ENCODE data around the gene SUSD6.
"Not testable (repeated sequence)": the region's sequence is repeated elsewhere in the genome, so short reads cannot be mapped to it uniquely, and the experiment has no call there.

Gene SUSD6

DNA sequence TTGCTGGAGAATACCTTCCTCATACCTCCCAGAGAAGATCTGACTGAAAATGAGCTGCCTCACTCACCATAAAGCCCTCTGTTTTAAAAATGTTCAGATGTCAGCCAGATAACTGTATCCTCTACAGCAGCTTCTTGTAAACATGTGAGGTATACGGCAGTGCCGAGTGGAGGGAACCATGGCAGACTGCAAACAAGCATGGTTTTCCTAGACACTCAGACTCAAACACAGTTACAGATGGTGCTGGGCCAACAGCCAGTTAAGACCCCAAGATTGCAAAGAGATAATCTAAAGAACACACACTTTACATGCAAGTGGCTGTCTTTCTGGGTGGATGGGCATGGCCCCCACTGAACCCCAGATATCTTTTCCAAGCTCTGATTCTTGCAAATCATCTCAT lies 20.1 kb upstream of the SUSD6 start:
- DNase-seq (ENCODE audit: low read depth in 2 of 2), result no peak

DNA sequence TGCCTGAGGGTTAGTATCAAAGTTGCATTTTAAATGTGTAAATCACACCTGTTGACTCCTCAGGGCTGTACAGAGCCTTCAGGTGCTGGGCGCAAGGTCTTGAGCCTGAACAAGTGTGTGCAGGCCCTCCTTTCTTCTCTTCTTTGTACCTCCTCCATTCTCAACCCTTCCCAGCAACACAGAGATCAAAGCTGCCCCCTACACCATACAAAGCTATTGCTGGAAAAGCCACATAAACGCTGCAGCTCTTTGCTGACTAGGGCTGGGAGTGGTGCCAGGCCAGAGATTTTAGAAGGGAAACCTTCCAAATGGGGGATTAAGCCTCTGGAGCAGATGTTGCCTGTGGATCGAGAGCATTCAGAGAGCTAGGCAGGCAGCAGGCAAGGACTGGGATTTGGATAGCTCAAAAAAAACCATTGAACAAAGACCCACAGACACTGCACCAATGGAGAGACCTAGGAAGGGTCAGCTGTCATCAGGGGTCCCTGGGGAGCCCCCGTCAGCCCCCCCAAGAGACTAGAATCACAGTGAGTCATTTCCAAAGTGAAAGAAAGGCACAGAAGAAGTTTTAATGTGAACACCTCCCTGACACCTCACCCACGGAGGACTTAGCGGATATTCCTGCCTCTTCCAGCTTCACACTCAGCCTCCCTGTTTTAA lies 18.2 kb upstream of the SUSD6 start:
- DNase-seq (ENCODE audit: low read depth in 2 of 2), result no peak

DNA sequence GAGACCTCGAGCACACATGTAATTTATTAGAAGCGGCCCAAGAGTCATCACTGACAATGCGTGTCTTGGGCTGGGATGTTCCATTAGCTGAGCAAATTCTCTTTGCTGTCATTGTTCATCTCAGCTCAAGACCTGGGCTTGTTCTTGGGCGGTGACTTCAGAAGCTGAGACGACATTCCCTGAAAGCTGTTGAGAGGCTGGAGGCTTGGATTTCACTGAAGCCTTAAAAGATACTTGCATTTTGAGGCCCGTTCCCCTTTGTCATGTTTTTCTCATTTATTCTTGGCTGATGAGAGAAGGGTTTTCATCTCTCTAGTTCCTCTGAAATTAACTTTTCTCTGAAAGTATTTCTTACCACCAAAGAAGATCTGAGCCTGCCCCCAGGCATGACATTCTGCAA lies 16.6 kb upstream of the SUSD6 start:
- no peak for DNase-seq (ENCODE audit: low read depth in 2 of 2)

DNA sequence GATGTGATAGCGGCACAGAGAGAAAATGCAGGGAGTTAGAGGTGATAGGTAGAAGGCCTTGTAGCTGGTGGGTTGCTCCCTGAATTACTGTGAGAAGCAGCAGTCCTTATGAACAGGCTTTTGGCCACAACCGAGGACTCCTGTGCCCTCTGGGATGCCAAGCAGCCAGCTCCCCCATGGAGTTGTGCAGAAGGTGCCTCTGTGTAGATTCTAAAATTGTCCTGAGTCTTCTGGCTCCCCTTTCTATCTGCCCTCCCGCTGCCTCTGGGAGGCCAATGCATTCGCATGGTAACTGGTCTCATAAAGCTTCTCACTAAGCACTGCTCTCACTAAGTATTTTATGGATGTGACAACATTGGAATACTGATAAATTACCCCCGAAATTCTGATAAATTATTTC lies 16.1 kb upstream of the SUSD6 start:
- no peak for DNase-seq (ENCODE audit: low read depth in 2 of 2)

DNA sequence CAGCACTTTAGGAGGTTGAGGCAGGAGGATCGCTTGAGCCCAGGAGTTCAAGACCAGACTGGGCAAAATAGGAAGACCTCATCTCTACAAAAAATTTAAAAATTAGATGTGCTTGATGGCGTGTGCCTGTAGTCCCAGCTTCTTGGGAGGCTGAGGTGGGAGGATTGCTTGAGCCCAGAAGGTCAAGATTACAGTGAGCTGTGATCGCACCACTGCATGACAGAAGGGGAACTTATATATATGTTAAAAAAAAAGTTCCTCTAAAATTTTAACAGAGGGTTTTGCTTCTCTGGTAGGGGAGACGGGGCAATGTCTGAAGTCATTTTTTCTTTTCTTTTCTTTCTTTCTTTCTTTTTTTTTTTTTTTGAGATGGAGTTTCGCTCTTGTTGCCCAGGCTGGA lies 12.0 kb upstream of the SUSD6 start:
- DNase-seq (ENCODE audit: low read depth in 2 of 2), result not testable (repeated sequence)

DNA sequence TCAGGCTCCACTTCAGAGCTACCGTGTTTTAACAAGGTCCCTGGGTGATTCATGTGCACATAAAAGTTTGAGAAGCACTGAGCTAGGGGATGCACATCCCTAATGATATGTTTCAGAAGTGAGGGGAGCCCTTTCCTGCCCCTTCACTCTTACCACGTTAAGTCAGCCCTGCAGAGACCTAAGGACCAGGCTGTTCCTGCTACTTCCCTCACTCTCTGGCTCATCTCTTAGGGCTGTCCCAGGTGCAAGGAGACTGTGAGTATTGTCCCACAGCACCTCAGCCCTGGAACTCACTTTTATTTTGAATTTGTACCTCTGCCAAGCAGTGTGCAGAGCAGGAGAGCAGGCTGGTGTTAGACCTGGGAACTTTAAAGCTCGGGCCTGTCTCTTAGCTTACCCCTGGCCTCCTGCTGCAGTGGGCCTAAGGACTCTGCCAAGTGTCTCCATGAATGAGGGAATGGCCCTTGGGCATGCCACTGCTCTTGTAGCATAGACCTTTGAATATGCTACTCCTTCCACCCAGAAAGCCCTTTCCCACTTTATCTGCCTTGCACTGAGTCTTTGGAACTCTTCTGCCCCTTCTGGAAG lies 11.0 kb upstream of the SUSD6 start:
- no peak for DNase-seq (ENCODE audit: low read depth in 2 of 2)

DNA sequence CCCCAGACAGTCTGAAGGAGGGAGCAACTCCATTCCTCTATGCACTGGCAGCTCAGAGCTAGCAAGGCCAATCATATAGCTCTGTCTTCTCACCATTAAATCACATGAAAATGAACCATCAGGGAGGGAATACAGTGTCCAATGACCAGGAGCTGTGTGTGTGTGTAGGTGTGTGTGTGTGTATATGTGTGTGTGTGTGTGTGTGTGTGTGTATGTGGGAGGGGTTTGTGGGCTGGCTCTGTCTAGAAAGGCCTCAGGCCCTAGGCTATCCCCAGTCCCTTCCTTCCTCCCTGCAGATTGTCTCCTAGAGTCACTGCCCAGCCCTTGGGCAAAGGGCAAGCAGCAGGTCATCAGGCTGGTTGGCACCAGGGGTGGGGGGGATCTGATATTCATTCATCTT lies 5.7 kb upstream of the SUSD6 start:
- DNase-seq (ENCODE audit: low read depth in 2 of 2), result no peak

DNA sequence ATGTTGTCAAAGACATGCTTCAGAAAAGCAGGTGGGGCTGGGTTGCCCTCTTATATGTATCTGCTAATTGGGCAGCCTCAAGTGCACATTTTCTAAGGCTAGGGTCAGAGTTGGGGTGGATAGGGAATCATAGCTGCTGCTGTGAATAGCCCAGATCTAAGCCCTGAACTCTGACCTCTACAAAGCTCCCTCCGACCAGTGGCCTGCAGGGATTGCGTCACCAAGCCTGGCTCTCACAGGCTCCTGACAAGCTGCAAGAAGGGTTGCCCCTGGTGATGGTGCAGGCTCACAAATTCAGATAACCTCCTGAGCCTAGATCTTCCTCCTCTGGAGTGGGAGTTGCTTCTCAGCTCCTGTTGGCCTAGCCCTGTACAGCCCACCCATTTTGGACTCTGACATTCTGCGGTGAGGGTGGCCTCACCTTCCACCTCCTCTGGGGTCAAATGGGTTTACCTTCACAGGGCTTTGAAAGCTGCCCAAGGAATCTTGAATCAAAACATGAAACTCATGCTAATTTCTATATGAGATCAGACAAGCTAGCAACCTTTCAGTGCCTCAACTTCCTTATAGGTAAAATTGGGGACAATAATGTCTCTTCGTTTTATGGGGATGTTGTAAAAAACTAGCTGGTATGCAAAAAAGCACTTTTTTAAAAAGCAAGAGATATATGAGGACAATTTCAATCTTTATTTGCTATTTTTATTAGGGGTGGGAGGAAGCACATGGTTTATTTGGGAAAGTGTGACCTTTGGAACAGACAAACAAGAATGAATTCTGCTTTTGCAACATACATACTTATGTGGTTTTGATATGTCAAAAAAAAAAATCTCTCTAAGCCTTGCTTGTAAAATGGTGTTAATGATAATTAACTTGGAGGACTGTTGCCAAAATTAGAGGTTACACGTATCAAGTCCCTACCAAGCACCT lies 4.9 kb upstream of the SUSD6 start:
- DNase-seq (ENCODE audit: low read depth in 2 of 2), result no peak

DNA sequence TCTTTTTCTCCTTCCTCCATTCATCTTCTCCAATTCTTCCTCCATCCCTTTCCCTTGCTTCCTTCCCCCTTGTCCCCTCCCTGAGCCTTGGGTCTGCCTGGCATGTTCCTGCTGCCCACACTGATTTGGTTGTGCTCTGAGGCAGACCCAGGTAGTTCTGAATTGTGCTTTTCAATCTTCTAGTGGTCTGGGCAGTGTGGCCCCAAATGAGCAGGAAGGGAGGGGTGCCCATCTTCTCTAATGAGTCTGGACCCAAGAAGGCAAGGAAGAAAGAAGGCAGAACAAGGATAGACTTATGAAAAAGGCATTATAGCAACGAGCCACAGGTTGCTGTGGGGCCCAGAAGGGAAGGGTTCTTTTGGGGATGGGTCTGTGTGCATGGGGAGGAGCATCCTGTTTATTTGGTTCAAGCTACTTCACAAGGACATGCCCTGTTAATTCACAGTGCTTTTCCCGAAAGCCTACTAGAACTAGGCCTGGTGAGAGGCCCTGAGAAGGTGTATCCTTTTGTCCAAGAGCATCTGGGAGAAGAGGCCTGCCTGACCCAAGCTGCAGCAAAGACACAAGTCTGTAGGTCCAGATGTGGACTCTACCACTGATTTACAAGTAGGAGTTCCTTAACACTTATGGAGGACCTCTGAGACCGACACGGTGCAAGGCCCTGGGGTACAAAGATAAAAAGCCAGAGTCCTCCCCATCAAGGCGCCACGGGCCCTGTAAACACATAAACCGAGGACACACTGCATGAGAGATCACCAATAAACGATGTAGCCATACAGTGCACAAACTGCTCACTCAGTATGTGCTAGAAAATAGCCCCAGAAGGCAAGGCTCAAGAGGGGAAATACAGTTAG lies 1.1 kb upstream of the SUSD6 start:
- no peak for DNase-seq (ENCODE audit: low read depth in 2 of 2)

DNA sequence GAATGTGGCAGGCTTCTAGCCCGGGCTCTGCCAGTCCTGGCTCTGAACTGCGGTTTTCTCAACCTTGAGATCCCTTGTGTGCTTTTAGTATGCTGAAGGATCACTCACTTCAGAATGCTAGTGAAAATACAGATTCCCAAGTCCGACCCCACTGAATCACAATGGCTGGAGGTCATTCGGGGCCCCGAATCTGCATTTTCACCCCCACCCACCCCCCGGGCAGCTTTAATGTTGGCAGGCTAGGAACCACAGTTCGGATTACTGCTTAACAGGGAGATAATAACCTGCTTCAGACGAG lies 573 bp upstream of the SUSD6 start:
- no peak for DNase-seq (ENCODE audit: low read depth in 2 of 2)

DNA sequence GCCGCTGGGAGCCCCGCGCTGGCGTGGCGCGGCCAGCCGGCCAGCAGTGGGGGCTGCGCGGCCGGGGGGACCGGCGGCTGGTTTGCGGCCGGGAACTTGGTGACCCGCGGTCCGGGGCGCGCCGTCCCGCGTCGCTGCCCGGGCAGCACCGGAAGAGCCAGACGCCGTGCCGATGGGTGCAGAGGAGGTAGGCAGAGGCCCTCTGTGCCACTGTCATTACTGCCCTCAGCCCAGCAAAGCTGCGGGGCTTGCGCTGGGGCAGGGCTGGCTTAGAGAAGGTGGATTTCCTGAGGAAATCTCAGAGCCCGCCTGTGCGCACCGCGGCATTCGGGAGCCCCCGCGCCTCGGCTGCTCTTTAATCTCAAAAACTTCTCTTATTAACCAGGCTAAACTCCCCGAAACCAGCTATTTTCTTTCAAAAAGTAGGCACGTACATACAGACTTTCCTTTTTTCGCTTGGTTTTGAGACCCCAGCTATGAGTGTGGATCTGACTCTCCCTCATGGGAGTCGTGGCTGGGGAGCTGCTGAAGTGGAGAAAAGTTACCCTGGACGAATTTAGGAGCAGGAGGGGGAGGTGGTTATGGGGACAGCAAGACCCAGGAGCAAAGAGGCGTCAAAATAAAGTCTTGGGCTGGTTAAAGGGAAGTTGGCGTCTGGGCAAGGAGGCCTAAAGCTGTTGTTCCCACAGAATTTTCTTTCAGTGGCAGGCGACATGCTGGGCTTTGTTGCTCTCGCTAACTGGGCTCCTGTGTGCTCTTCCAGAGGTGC lies 802 bp downstream of the SUSD6 start:
- DNase-seq (ENCODE audit: low read depth in 2 of 2), result peak in 1 of 2 donors; percentile 19

DNA sequence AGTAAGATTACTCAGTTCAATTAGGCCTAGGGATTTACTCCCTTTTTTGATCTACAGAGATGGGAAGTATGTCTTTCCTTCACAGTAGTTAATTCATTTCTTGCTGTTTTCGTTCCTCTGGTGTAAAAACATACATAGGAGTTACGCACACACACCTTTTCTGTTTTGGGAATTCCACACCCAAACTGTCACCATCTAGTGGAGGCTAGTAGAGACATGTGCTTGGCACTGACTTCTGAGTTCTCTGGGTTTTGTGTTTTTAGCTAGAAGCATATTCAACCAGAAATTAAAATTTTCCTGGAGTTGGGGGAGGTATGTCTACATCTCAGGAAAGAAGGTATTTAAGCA lies 1.4 kb downstream of the SUSD6 start:
- DNase-seq (ENCODE audit: low read depth in 2 of 2), result no peak

DNA sequence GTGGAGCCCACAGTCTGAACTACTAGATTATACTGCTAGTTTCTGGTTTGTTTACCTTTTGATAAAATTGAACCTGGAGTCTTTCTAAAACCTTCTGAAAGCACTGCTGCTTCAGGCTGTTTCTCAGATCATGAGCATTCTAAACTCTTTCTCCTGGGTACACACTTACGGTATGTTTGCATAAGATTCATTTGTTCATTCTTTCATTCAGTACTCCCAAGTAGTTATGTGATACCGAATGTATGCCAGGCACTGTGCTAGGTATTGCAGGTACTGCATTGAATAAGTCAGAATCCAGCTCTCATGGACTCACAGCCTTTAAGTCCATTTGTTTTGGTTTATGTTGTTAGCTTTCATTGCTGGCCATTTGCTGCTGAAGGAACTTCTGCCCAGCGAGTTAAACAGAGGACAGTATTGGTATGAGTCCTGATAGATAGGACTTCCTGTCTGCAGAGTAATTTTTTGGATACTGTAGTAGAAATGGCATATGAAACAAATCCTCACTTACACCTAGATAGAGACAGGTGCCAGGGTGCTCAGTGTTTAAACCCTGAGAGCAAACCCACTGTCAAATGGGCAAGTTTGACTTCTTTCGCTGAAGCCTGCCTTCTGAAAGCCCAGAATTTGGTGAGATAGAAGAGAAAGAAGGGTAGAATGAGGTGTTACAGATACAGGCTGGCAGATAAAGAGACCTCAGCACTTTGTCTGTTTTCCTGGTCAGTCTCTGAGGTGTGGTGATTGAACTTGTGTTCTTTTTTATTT lies 2.1 kb downstream of the SUSD6 start:
- no peak for DNase-seq (ENCODE audit: low read depth in 2 of 2)

DNA sequence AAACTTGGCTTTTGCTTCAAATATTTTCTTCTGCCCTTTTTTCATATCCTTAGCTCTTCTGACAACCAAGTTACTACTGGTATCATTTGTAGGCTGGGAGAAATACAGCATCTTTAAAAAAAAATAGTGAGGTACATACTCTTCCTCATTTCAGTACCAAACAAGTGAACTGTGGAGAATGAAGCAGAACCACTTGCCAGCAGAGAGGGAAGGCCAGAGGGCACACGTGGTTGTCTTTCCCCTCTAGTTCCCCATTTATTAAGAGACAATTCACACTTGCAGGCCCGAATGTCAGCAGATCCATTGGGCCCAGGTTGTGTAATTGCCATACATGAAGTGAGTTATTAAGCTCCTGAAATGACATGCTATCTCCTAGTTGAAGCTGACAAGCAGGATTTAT lies 3.2 kb downstream of the SUSD6 start:
- no peak for DNase-seq (ENCODE audit: low read depth in 2 of 2)

DNA sequence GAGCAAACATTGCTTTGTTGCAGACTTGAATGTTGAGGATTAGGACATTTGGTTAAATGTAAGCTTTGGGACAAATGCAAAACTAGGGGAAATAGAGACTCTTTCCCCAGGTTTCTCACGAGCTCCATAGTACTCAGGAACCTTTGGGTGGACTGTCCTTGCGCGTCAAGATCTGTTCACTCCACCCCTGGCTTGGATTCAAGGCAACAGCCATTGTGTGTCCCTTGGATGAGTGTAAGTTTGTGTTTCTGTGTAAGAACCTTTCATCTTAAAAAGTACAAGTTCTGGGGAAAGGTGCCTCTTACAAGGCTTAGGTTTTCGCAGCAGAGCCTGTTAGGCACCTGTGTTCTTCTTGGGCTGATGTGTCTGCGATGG lies 3.7 kb downstream of the SUSD6 start:
- no peak for DNase-seq (ENCODE audit: low read depth in 2 of 2)

DNA sequence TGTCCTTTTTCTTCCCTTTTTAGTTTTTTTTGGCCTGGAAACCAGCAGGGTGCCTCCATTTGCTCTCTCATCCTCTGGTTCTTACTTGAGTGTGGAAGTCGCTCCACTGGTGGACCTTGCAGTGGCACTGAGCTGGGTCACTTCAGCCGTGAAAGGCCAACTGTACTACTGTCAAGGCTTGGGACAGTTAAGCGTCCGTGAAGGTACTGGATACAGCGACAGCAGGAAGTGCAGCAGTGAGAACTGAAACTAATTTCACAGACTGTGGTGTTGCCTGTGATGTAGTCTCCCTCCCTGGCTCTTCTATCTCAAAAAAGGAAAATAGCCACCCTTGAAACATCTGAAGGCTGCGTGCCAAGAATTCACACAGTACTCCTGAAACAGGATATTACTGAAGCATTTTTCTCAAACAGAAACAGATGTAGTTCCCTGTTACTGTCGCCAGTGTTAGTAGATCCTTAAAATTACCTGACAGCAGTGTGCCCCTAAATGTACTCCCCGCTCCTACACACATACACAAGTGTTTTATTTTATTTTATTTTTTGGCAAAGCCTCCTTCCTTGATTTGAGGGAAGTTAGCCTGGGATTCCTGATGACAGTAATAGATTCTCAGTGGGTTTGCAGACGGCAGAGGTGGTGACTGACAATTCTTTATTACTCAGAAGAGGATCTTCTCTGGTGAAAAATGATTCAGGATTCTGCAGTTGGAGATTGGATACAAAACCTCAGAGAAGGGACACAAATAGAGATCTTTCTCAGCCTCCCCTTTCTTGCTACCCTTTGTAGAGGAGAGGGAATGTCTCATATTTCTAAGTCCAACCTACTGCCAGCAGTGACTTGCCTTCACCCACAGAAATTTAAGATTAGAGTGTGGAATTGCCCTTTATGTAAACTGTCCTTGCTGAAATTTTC lies 4.4 kb downstream of the SUSD6 start:
- no peak for DNase-seq (ENCODE audit: low read depth in 2 of 2)

DNA sequence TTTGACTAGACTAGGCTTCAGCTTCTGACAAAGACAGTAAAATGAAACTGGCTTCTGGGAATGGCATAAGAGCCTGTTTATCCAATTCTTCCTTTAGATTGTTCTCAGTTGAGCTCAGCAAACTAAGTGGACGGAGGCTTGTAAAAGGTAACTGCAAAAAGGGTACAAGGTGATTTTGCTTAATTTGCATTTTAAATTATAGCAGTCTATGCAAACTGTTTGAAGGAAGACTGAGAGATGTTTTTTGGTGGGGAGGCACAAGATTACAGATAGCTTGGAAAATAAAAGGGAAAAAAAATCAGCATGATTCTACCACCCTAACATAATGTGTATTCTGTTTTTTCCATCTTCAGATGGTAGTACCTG lies 5.0 kb downstream of the SUSD6 start:
- no peak for DNase-seq (ENCODE audit: low read depth in 2 of 2)

DNA sequence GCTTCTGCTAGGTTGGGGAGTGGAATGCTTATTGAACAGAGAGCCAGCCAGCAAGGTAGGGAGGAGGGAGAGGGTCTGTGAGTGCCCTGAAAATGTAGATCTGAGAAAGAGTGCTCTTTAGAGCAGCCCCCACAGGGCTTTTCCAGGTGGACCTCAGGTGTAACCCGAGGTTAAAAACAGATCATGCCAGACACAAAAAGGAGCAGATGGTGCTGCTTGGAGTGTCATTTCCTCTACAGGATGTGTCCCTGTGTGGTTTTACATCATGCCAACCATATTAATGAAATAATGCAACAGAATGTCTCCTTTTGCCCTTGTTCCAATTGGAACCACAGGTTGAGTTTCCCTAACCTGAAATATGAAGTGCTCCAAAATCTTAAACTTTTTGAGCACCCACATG lies 6.4 kb downstream of the SUSD6 start:
- no peak for DNase-seq (ENCODE audit: low read depth in 2 of 2)

DNA sequence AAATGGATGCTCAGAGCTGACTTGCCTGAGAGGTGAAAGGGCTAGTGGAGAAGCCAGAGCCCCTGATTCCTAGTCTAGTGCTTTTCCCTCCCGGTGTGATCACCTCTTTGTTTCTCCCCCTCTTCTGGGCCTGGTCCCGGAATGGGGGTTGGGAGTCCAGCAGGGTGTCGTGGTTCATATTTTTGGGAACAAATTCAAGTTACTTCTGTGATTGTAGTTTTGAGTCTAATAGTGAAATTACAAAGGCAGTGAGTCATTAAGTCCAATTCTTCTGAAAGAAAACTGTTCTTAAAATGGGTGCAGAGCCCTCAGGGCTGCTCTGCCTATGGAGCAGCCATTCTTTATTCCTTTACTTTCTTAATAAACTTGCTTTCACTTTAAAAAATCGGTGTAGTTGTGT lies 7.6 kb downstream of the SUSD6 start:
- no peak for DNase-seq (ENCODE audit: low read depth in 2 of 2)

DNA sequence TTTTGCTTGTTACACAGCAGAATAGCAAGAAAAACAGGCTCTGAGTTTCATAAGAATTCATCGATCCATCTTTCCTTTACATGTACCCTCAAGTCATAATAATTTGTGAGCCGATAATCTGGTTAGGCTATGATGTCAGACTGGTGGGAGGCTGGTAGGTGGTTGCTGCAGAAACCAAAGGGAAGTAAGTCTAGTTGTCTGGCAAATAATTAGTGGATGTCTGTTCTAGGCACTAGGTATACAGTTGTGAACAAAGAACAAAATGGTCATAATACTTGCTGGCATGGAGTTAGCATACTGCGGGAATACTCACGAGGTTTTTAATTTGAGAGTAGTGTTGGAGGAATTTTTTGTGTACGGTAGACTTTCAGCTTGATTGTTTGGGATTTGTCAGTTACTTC lies 8.8 kb downstream of the SUSD6 start:
- no peak for DNase-seq (ENCODE audit: low read depth in 2 of 2)
